ENCODE measurements around the gene DOCK3.
A peak's percentile ranks its signal among the peaks of the same experiment; 100 is the strongest.
"Not testable (repeated sequence)": the region's sequence is repeated elsewhere in the genome, so short reads cannot be mapped to it uniquely, and the experiment has no call there.

DOCK3 gene

GRCh38 chr3:50650018-50650417, 24.7 kb upstream of the DOCK3 start:
- no peak for DNase-seq (ENCODE audit: low spot score)

- DNase-seq (ENCODE audit: low spot score), result no peak
Observed at GRCh38 chr3:50651445-50651844, 23.3 kb upstream of the DOCK3 start.

DNA sequence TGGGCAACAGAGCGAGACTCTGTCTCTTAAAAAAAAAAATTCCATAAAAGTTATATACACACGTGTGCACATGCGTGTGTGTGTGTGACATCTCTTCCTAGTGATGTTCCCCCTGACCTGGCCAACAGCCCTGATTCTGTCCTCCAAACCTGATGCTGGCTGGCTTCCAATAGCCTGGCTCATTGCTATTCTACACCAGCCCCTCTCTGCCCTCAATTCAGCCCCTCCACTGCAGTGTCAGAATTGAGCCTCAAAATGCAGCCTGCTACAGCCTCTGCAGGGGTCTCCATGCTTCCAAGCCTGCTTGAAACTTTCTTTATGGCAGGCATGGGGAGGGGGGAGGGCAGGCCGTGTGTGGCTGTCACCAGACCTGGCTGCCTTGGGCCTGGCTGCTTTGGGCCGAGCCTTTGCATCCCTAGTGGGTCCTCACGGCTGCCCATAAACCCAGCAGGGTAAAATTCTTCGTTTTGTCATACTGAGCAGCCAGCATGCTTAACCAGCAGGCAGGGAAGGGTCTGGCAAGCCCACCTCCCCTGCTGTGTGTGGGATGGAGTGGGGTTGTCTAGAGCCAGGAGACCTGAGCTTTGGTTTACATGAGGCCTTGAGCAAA, 22.7 kb upstream of the DOCK3 start:
- no peak for DNase-seq (ENCODE audit: low spot score)

DNA sequence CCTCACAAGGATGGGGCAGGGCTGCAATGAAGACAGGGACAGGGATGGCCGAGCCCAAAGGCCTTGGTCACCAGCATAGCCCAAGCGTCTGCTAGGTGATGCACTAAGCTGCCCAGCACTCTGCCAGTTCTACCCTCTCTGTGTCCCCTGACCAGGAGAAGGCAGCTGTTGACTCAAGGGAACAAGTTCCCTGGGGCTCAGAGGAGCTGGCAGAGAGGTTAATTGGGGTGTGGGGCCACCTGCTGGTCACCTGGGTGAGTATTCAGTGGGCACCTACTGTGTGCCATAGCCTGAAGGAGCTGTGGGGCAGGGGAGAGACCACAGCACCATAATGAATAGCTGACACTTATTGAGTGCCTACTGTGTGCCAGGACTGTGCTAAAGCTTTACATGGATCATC, 22.0 kb upstream of the DOCK3 start:
- DNase-seq (ENCODE audit: low spot score), result no peak

DNA sequence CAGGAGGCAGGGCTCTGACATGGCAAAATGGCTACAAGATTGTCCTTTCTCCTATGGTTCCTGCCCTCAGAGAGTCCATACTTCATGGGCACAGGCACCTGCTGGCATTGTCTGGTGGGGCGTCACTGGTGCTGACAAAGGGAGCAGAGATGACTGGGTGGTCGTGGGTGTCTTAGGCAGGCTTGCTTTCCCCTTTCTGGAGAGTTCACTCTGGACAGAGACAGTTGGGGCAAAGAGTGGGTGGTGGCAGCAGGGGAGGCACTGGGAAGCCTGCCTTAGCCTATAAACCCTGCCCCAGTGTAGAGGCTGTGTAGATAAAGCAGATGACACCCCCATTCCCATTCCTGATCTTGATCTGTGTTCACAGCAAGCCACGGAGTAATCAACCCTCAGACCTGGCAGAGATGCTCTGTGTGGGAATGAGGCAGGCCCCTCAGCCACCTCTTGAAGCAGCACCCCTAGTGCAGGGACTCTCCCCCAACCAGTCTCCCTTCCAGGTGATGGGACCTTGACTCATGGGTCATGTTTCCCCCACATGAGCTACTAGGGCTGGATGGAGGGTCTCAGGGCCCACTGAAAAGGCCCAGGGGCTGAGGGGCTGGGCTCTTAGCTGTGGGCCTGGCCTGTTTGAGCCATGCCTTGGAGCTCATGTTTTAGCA, 20.7 kb upstream of the DOCK3 start:
- DNase-seq (ENCODE audit: low spot score), result no peak

DNA sequence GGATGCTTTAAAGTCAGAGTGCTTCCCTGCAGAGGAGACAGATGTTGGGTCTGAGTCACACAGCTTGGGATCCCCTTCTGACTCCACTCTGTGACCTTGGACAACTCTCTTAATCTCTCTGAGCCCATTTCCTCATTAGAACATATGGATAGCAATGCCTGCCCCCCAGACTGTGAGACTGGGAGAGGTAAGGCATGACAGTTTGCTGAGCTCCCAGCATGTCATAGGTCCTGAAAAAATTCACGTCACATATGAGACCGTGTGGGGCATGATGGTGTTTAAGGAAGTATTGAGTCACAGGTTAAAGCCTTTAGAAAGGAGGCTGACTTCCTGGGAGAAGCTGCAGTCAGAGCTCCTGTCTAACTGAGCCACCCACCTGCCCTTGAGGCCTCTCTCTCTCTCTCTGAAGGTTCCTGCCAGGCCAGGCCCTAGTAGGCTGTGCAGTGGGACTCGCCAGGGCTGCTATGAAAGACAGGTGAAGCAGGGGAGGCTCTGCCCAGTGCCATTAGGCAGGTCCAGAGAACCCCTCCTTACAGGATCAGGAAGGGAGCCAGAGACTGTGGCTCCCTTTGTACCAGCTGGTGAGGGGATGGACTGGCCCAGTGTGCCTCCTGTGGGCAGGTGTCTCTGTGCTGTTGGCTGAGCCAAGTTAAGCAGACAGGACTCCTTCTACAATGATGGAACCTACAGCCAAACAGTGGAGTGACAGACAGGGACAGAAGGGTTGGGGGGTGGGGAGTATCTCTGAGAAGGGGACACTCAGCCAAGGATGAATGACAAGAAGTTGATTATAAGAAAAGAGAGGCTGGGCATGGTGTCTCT, 19.5 kb upstream of the DOCK3 start:
- DNase-seq (ENCODE audit: low spot score), result no peak

GRCh38 chr3:50656417-50657195, 18.1 kb upstream of the DOCK3 start:
- no peak for DNase-seq (ENCODE audit: low spot score)

DNA sequence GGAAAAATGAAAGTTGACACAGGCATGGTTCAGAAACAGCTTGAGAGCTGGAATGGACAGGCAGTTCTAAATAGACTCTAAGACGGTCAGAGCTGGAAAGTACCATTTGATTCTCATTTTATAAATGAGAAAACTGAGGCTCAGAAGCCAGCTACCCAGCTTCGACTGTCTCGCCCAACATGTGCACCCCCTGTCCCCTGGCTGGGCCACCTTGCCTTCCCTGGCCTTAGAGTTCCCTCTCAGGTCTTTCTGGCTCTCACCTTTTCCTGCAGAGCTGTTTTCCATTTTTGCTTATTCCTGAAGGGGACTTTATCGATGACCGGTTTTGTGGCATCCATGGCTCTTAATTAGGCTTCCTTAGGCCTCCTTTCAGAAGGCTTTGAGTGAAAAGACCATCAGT, 17.3 kb upstream of the DOCK3 start:
- no peak for DNase-seq (ENCODE audit: low spot score)

GRCh38 chr3:50657816-50658215, 16.9 kb upstream of the DOCK3 start:
- DNase-seq (ENCODE audit: low spot score), result no peak

DNA sequence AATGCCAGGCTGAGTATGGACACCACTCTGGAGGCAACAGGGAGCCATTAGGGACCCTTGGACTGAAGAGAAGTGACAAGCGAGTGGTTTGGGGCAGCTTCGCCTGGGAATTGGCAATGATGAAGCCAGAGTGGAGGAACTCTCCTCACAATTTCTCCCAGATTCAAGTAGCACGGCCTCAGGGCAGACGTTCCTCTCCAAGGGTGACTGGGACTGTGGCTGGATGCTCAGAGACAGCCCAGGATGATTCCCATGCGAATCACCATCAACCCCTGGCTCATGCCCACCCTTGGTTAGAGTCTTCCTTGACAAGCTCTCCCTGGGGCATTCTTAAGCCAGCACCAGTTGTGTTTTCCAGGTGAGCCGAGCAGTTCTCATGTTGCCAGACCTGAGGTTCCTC, 16.3 kb upstream of the DOCK3 start:
- DNase-seq (ENCODE audit: low spot score), result no peak

DNA sequence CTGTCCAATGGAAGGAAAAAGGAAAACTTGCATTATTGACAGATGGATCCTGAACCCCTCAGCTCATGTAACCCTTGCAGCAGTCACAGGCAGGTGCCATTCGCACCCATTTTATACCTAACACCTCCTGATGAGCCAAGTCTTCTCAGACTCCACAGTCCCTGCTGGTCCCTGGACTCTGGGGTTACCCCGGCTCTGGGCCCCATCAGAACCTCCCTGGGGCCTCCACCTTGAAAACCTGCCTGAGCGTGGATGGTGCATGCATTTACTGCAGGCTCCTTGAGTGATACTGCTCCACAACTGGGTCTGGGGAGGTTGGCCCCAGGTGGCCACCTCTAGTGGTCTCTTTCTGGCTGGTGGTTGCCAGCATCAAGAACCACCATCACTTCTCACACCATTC, 15.9 kb upstream of the DOCK3 start:
- DNase-seq (ENCODE audit: low spot score), result no peak

DNA sequence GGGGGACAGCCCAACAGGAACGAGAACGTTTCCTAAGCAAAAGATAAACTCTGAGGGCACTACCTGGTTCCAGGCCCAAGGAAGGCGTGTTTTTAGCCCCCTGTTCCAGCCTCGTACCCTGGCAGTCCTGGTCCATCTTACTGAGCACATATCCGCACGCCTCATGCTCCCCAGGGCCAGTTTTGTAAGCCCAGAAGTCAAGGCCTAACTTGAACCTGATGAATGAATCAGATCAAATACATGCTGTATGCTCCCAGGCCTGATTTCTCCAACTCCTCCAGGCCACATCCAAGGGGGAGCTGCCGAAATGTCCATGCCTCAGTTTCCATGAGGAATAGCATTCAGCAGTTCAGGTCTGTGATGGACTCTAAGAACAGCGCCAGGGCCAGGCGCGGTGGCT, 14.3 kb upstream of the DOCK3 start:
- DNase-seq (ENCODE audit: low spot score), result no peak

DNA sequence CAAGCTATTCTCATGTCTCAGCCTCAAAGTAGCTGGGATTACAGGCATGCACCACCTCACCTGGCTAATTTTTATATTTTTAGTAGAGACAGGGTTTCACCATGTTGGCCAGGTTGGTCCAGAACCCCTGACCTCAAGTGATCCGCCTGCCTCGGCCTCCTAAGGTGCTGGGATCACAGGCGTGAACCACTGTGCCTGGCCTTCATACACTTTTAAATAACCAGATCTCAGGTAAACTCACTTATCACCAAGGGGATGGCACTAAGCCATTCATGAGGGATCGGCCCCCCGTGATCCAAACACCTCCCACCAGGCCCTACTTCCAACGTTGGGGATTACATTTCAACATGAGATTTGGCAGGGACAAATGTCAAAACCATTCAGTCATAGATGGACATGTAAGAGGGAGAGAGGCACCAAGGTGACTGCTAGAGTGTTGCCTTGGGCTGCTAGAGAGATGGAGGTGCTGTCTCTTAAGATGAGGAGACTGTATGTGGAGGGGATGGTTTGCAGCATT, 13.3 kb upstream of the DOCK3 start:
- no peak for DNase-seq (ENCODE audit: low spot score)

DNA sequence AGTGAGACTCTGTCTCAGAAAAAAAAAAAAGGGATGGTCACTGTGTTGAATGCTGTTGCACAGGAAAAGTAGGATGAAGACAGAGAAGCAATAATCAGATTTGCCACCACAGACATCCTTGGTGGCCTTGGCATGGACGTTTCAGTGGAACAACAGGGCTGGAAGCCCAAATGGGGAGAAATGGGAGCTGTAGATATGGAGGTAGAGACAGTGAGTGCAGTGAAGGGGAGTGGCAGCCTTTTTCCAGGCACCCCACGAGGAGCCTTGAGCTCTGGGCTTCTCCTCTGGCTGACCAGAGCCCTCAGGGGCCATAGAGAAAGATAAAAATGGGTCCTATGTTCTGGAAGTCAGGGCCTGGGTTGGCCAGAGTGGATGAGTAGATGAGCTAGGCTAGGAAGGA, 12.3 kb upstream of the DOCK3 start:
- DNase-seq (ENCODE audit: low spot score), result no peak

- no peak for DNase-seq (ENCODE audit: low spot score)
Observed at GRCh38 chr3:50665081-50665840, 9.5 kb upstream of the DOCK3 start.

DNA sequence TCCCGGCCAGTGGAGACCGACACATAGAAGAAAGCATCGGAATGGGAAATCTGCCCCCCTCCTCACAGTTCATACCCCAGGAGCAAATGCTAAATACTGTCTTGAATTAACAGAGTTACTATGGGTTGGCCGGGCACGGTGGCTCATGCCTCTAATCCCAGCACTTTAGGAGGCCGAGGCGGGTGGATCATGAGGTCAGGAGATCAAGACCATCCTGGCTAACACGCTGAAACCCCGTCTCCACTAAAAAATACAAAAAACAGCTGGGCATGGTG, 8.9 kb upstream of the DOCK3 start:
- not testable (repeated sequence) for DNase-seq (ENCODE audit: low spot score)

- DNase-seq (ENCODE audit: low spot score), result peak; percentile 21
Observed at GRCh38 chr3:50666837-50667236, 7.9 kb upstream of the DOCK3 start.

GRCh38 chr3:50671331-50671730, 3.4 kb upstream of the DOCK3 start:
- DNase-seq (ENCODE audit: low spot score), result peak; percentile 88

- no peak for DNase-seq (ENCODE audit: low spot score)
Observed at GRCh38 chr3:50672656-50673055, 2.1 kb upstream of the DOCK3 start.

- DNase-seq (ENCODE audit: low spot score), result no peak
Observed at GRCh38 chr3:50673931-50674330, 796 bp upstream of the DOCK3 start.

DNA sequence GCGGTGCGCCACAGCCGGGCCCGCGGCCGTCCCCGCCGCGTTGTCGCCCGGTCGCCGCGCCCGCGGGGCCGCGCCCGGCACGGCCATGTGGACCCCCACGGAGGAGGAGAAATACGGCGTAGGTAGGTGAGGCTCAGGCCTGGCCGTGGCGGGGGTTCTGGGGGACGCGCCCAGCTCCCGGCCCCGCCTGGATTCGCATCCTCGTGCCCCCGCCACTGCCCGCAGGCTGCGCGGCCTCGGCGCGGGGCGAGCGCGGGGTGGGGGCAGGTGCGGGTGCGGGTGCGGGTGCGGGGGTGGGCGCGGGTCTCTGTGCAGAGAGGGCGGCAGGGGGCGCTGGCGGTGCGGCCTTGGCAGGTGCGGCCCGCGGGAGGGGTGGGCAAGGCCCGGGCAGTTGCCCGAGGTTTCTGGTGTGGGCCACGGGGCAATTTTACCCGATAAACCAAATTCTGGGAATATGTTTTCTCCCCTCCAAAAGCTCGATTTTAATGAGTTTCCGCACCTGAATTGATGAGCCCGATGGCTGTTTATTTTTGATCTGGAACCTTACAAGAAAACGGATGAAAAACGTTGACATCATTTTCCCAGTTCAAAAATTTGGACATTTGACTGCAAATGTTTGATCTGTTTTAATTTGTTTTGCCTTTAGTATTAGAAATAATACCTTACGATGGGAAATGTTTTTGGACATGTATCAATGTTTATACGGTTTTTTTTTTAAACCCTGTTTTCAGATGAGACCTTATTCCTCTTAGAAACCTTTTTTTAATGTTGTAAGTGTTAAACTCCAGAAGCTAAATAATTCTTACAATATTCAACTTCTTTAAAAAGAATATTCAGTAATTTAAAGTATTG, 678 bp downstream of the DOCK3 start:
- DNase-seq (ENCODE audit: low spot score), result no peak

All from COLO829 (cell line).